GM21576 (cell line): ENCODE results near the gene MTMR1.

ENCODE experiments used
- ATAC-seq: cut with Tn5 transposase; IDR thresholded peaks from one replicate; pipeline ENCODE4 v1.9.1; 2021; ENCODE audit warnings: mild to moderate bottlenecking, moderate library complexity; ENCODE audit not compliant: unreplicated experiment

Gene MTMR1

GRCh38 chrX:150696331-150696730, 3.1 kb downstream of the MTMR1 start:
- ATAC-seq: no peak

- ATAC-seq: no peak
These were observed 3.7 kb downstream of the MTMR1 start for GRCh38 chrX:150696866-150697265.

- no peak for ATAC-seq
These were observed 4.4 kb downstream of the MTMR1 start for GRCh38 chrX:150697641-150698040.

GRCh38 chrX:150698981-150699380, 5.8 kb downstream of the MTMR1 start:
- no peak for ATAC-seq

- no peak for ATAC-seq
These were observed 6.9 kb downstream of the MTMR1 start for GRCh38 chrX:150700107-150700506.

GRCh38 chrX:150701377-150701776, 8.2 kb downstream of the MTMR1 start:
- ATAC-seq: no peak

GRCh38 chrX:150702966-150703694, 9.9 kb downstream of the MTMR1 start:
- no peak for ATAC-seq

GRCh38 chrX:150703695-150703974, 10.4 kb downstream of the MTMR1 start:
- no peak for ATAC-seq

GRCh38 chrX:150704030-150704613, 10.9 kb downstream of the MTMR1 start:
- ATAC-seq: no peak

- ATAC-seq: no peak
These were observed 19.4 kb downstream of the MTMR1 start for GRCh38 chrX:150712619-150713018.

GRCh38 chrX:150715184-150715583, 22.0 kb downstream of the MTMR1 start:
- no peak for ATAC-seq

- no peak for ATAC-seq
These were observed 26.4 kb downstream of the MTMR1 start for GRCh38 chrX:150719621-150720020.

- no peak for ATAC-seq
These were observed 36.8 kb downstream of the MTMR1 start for GRCh38 chrX:150729956-150730355.

GRCh38 chrX:150730719-150731118, 37.5 kb downstream of the MTMR1 start:
- ATAC-seq: no peak

GRCh38 chrX:150731795-150732194, 38.6 kb downstream of the MTMR1 start:
- ATAC-seq: no peak

GRCh38 chrX:150736475-150736874, 43.3 kb downstream of the MTMR1 start:
- no peak for ATAC-seq

- no peak for ATAC-seq
These were observed 58.9 kb downstream of the MTMR1 start for GRCh38 chrX:150752124-150752523.

- no peak for ATAC-seq
These were observed 60.2 kb downstream of the MTMR1 start for GRCh38 chrX:150753357-150753756.

- no peak for ATAC-seq
These were observed 60.8 kb downstream of the MTMR1 start for GRCh38 chrX:150753968-150754367.

GRCh38 chrX:150757371-150757770, 64.2 kb downstream of the MTMR1 start:
- ATAC-seq: no peak

GRCh38 chrX:150759568-150760416, 66.6 kb downstream of the MTMR1 start:
- ATAC-seq: no peak

- ATAC-seq: no peak
These were observed 68.1 kb downstream of the MTMR1 start for GRCh38 chrX:150761176-150761818.
